Esophagus squamous epithelium (tissue), 4 donors: ENCODE results near the gene KCNH1.

Experiments used
- CTCF ChIP-seq, 6 experiments: fragments of 450-650 bp in 4 of 6; fragments of 200-600 bp in 2 of 6; sonication (generic) in 2 of 6; IDR thresholded peaks; one replicate each; pipeline ENCODE4 v1.5.1; 2016 to 2019; ENCODE audit warnings: antibody characterized with exemption in 6 of 6, mild to moderate bottlenecking in 4 of 6, moderate library complexity in 4 of 6
- POLR2A ChIP-seq, 4 donors: fragments of 450-650 bp; IDR thresholded peaks; one replicate each; pipeline ENCODE4 v1.6.1; 2017; ENCODE audit warnings: antibody characterized with exemption in 4 of 4, mild to moderate bottlenecking in 4 of 4, moderate library complexity in 3 of 4

GRCh38 chr1:210646258-210646616 lies 487.7 kb downstream of the KCNH1 start:
- TF ChIP-seq CTCF (IDR thresholded peaks at IDR 0.05) (no peak), POLR2A (IDR thresholded peaks at IDR 0.05) (no peak)
